ENCODE results near the gene NRG2.

GRCh38 chr5:139904566-139904815, 138.6 kb downstream of the NRG2 start:
- TF ChIP-seq, protein P1, sequence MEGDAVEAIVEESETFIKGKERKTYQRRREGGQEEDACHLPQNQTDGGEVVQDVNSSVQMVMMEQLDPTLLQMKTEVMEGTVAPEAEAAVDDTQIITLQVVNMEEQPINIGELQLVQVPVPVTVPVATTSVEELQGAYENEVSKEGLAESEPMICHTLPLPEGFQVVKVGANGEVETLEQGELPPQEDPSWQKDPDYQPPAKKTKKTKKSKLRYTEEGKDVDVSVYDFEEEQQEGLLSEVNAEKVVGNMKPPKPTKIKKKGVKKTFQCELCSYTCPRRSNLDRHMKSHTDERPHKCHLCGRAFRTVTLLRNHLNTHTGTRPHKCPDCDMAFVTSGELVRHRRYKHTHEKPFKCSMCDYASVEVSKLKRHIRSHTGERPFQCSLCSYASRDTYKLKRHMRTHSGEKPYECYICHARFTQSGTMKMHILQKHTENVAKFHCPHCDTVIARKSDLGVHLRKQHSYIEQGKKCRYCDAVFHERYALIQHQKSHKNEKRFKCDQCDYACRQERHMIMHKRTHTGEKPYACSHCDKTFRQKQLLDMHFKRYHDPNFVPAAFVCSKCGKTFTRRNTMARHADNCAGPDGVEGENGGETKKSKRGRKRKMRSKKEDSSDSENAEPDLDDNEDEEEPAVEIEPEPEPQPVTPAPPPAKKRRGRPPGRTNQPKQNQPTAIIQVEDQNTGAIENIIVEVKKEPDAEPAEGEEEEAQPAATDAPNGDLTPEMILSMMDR (IDR thresholded peaks at IDR 0.05) = no peak
- no peak for TF ChIP-seq POLR2A (IDR thresholded peaks at IDR 0.05)
